HEK293 (cell line): ENCODE measurements around the gene GLIS1.

Experiments used
- CTCF ChIA-PET: fragments of 350-600 bp; formaldehyde crosslinking; extraction: SDS; loops from one replicate; lab custom pipeline; 2021; ENCODE audit warnings: antibody characterized with exemption; lab: Yijun Ruan, JAX
- POLR2A ChIA-PET: fragments of 300-600 bp; formaldehyde crosslinking; extraction: SDS; loops from one replicate; lab custom pipeline; 2020; ENCODE audit warnings: antibody characterized with exemption, inconsistent platforms; lab: Yijun Ruan, JAX
- H3K27ac ChIP-seq: fragments of 200-500 bp; sonication (Bioruptor generic); 2 replicates; pipeline ENCODE4 v1.5.1; 2014; ENCODE audit warnings: low read depth, low read length, control low read depth, inconsistent platforms; ENCODE audit errors: extremely low read depth
- H3K36me3 ChIP-seq, 2 experiments: fragments of 200-500 bp in 1 of 2; sonication (Bioruptor generic) in 1 of 2; 1 replicate in 1 of 2; 2 replicates in 1 of 2; pipeline ENCODE4 v1.5.1; 2014 to 2017; ENCODE audit warnings: inconsistent platforms in 2 of 2, low read length in 2 of 2; ENCODE audit not compliant: control insufficient read depth in 2 of 2, insufficient read depth in 1 of 2
- H3K4me1 ChIP-seq: fragments of 200-500 bp; sonication (Bioruptor generic); 2 replicates; pipeline ENCODE4 v1.5.1; 2014; ENCODE audit warnings: mild to moderate bottlenecking, low read length, inconsistent platforms; ENCODE audit not compliant: control insufficient read depth, insufficient read depth
- H3K4me3 ChIP-seq: 2 replicates; pipeline ENCODE4 v1.5.1; 2011; ENCODE audit warnings: low read depth, mild to moderate bottlenecking, control low read depth, low read length, moderate library complexity
- H3K9me3 ChIP-seq: fragments of 200-500 bp; sonication (Bioruptor generic); 2 replicates; pipeline ENCODE4 v1.5.1; 2014; ENCODE audit warnings: low read depth, low read length, inconsistent platforms; ENCODE audit not compliant: control insufficient read depth, insufficient read depth
- GLIS1 ChIP-seq: fragments of 450-650 bp; formaldehyde crosslinking; IDR thresholded peaks from 2 replicates; pipeline ENCODE4 v1.5.1; 2016; ENCODE audit warnings: missing biosample characterization, missing genetic modification characterization
- GLIS2 ChIP-seq: fragments of 450-650 bp; formaldehyde crosslinking; IDR thresholded peaks from 2 replicates; pipeline ENCODE4 v1.5.1; 2016; ENCODE audit warnings: missing biosample characterization, missing genetic modification characterization
- KLF1 ChIP-seq: fragments of 450-650 bp; formaldehyde crosslinking; IDR thresholded peaks from 2 replicates; pipeline ENCODE4 v1.5.1; 2016; ENCODE audit warnings: missing biosample characterization, missing genetic modification characterization
- MEIS1 ChIP-seq: sonication (generic); formaldehyde crosslinking; IDR thresholded peaks from 2 replicates; pipeline ENCODE4 v1.8.1; 2022; ENCODE audit warnings: missing genetic modification reagents, mild to moderate bottlenecking, borderline replicate concordance
- MZF1 ChIP-seq: fragments of 450-650 bp; formaldehyde crosslinking; IDR thresholded peaks from 2 replicates; pipeline ENCODE4 v1.5.1; 2017; ENCODE audit warnings: missing biosample characterization, missing genetic modification characterization, borderline replicate concordance
- REPIN1 ChIP-seq: fragments of 450-650 bp; formaldehyde crosslinking; IDR thresholded peaks from 2 replicates; pipeline ENCODE4 v1.5.1; 2017; ENCODE audit warnings: missing biosample characterization, missing genetic modification characterization, low read depth
- REST ChIP-seq: fragments of 450-650 bp; formaldehyde crosslinking; IDR thresholded peaks from 2 replicates; pipeline ENCODE4 v1.5.1; 2016; ENCODE audit warnings: missing biosample characterization, missing genetic modification characterization
- SETDB1 ChIP-seq: IDR thresholded peaks from one replicate; pipeline ENCODE4 v1.6.1; 2017; ENCODE audit warnings: mild to moderate bottlenecking, low read length, moderate library complexity, mixed read lengths; ENCODE audit not compliant: insufficient read length
- WT1 ChIP-seq: fragments of 450-650 bp; formaldehyde crosslinking; IDR thresholded peaks from 2 replicates; pipeline ENCODE4 v1.5.1; 2016; ENCODE audit warnings: missing biosample characterization, missing genetic modification characterization
- ZBTB8A ChIP-seq: fragments of 450-650 bp; formaldehyde crosslinking; IDR thresholded peaks from 2 replicates; pipeline ENCODE4 v1.5.1; 2016; ENCODE audit warnings: missing biosample characterization, missing genetic modification characterization
- ZFP3 ChIP-seq: fragments of 450-650 bp; formaldehyde crosslinking; IDR thresholded peaks from 2 replicates; pipeline ENCODE4 v1.5.1; 2016; ENCODE audit warnings: low read depth, missing biosample characterization, missing genetic modification characterization
- ZFP37 ChIP-seq: fragments of 450-650 bp; formaldehyde crosslinking; IDR thresholded peaks from 2 replicates; pipeline ENCODE4 v1.5.1; 2016; ENCODE audit warnings: missing biosample characterization, missing genetic modification characterization
- ZFP41 ChIP-seq: fragments of 450-650 bp; formaldehyde crosslinking; IDR thresholded peaks from 2 replicates; pipeline ENCODE4 v1.5.1; 2016; ENCODE audit warnings: missing biosample characterization, missing genetic modification characterization, borderline replicate concordance
- ZIC2 ChIP-seq: fragments of 450-650 bp; formaldehyde crosslinking; IDR thresholded peaks from 2 replicates; pipeline ENCODE4 v1.5.1; 2016; ENCODE audit warnings: missing biosample characterization, missing genetic modification characterization
- ZNF10 ChIP-seq: fragments of 450-650 bp; formaldehyde crosslinking; IDR thresholded peaks from 2 replicates; pipeline ENCODE4 v1.5.1; 2017; ENCODE audit warnings: missing biosample characterization, missing genetic modification characterization
- ZNF138 ChIP-seq: fragments of 450-650 bp; formaldehyde crosslinking; IDR thresholded peaks from 2 replicates; pipeline ENCODE4 v1.5.1; 2016; ENCODE audit warnings: missing biosample characterization, missing genetic modification characterization, borderline replicate concordance
- ZNF174 ChIP-seq: fragments of 450-650 bp; formaldehyde crosslinking; IDR thresholded peaks from 2 replicates; pipeline ENCODE4 v1.5.0; 2017; ENCODE audit warnings: missing biosample characterization, mild to moderate bottlenecking, missing genetic modification characterization
- ZNF175 ChIP-seq: fragments of 450-650 bp; formaldehyde crosslinking; IDR thresholded peaks from 2 replicates; pipeline ENCODE4 v1.5.1; 2016; ENCODE audit warnings: missing biosample characterization, missing genetic modification characterization
- ZNF184 ChIP-seq: fragments of 450-650 bp; IDR thresholded peaks from 2 replicates; pipeline ENCODE4 v1.5.1; 2018; ENCODE audit warnings: missing biosample characterization, mild to moderate bottlenecking, missing genetic modification characterization
- ZNF211 ChIP-seq: fragments of 450-650 bp; formaldehyde crosslinking; IDR thresholded peaks from 2 replicates; pipeline ENCODE4 v1.5.1; 2016; ENCODE audit warnings: low read depth, missing biosample characterization, missing genetic modification characterization
- ZNF214 ChIP-seq: fragments of 450-650 bp; formaldehyde crosslinking; IDR thresholded peaks from 2 replicates; pipeline ENCODE4 v1.5.1; 2017; ENCODE audit warnings: missing biosample characterization, mild to moderate bottlenecking, missing genetic modification characterization, borderline replicate concordance
- ZNF221 ChIP-seq: fragments of 450-650 bp; formaldehyde crosslinking; IDR thresholded peaks from 2 replicates; pipeline ENCODE4 v1.5.1; 2017; ENCODE audit warnings: missing biosample characterization, missing genetic modification characterization, borderline replicate concordance
- ZNF23 ChIP-seq: fragments of 450-650 bp; formaldehyde crosslinking; IDR thresholded peaks from 2 replicates; pipeline ENCODE4 v1.5.1; 2016; ENCODE audit warnings: missing biosample characterization, missing genetic modification characterization, borderline replicate concordance
- ZNF248 ChIP-seq: fragments of 450-650 bp; formaldehyde crosslinking; IDR thresholded peaks from 2 replicates; pipeline ENCODE4 v1.5.1; 2017; ENCODE audit warnings: missing biosample characterization, missing genetic modification characterization
- ZNF335 ChIP-seq: fragments of 450-650 bp; formaldehyde crosslinking; conservative IDR thresholded peaks from 2 replicates; pipeline ENCODE4 v1.5.1; 2016; ENCODE audit warnings: missing biosample characterization, missing genetic modification characterization
- ZNF423 ChIP-seq: fragments of 450-650 bp; formaldehyde crosslinking; IDR thresholded peaks from 2 replicates; pipeline ENCODE4 v1.5.1; 2016; ENCODE audit warnings: missing biosample characterization, missing genetic modification characterization
- ZNF560 ChIP-seq: fragments of 450-650 bp; formaldehyde crosslinking; IDR thresholded peaks from 2 replicates; pipeline ENCODE4 v1.5.1; 2017; ENCODE audit warnings: missing biosample characterization, missing genetic modification characterization, borderline replicate concordance
- ZNF596 ChIP-seq: fragments of 450-650 bp; IDR thresholded peaks from 2 replicates; pipeline ENCODE4 v1.5.0; 2018; ENCODE audit warnings: missing biosample characterization, mild to moderate bottlenecking, missing genetic modification characterization, moderate library complexity
- ZNF610 ChIP-seq: fragments of 450-650 bp; formaldehyde crosslinking; IDR thresholded peaks from 2 replicates; pipeline ENCODE4 v1.5.1; 2016; ENCODE audit warnings: missing biosample characterization, missing genetic modification characterization, borderline replicate concordance
- ZNF670 ChIP-seq: fragments of 450-650 bp; formaldehyde crosslinking; IDR thresholded peaks from 2 replicates; pipeline ENCODE4 v1.5.1; 2016; ENCODE audit warnings: missing biosample characterization, missing genetic modification characterization, low read depth
- ZNF701 ChIP-seq: fragments of 450-650 bp; formaldehyde crosslinking; IDR thresholded peaks from 2 replicates; pipeline ENCODE4 v1.5.1; 2016; ENCODE audit warnings: missing biosample characterization, missing genetic modification characterization
- ZNF837 ChIP-seq: fragments of 450-650 bp; formaldehyde crosslinking; IDR thresholded peaks from 2 replicates; pipeline ENCODE4 v1.5.1; 2016; ENCODE audit warnings: missing biosample characterization, missing genetic modification characterization
- ZNF843 ChIP-seq: fragments of 450-650 bp; formaldehyde crosslinking; IDR thresholded peaks from 2 replicates; pipeline ENCODE4 v1.5.1; 2016; ENCODE audit warnings: missing biosample characterization, missing genetic modification characterization
- TF ChIP-seq, protein P1 (sequence below): fragments of 450-650 bp; formaldehyde crosslinking; IDR thresholded peaks from 2 replicates; pipeline ENCODE4 v1.5.1; 2016; ENCODE audit warnings: missing biosample characterization, missing genetic modification characterization

Gene GLIS1

GRCh38 chr1:53769184-53769583, 30.2 kb upstream of the GLIS1 start:
- no peaks in the 10 kb centered on the region for H3K9me3 ChIP-seq
- TF ChIP-seq ZNF560 (tag by site-specific recombination) (no peak), ZNF610 (tag by site-specific recombination) (no peak), ZNF211 (tag by site-specific recombination) (no peak), WT1 (no peak), ZNF248 (tag by site-specific recombination) (no peak), ZNF184 (tag by site-specific recombination) (no peak), REPIN1 (tag by site-specific recombination) (no peak)
- peaks cover 18 to 63% of the 10 kb centered on the region in 2 experiments for H3K36me3 ChIP-seq
- CTCF ChIA-PET, result interaction anchor here (1.1 kb wide), 1 partner anchor 15 kb away, joined by 5 read pairs; no protein-coding TSS in a partner anchor
- POLR2A ChIA-PET, result no interaction called here
- H3K4me1 ChIP-seq, result no peaks in the 10 kb centered on the region
- H3K4me3 ChIP-seq, result no peak overlapping the region
- no peak overlapping the region for H3K27ac ChIP-seq

DNA sequence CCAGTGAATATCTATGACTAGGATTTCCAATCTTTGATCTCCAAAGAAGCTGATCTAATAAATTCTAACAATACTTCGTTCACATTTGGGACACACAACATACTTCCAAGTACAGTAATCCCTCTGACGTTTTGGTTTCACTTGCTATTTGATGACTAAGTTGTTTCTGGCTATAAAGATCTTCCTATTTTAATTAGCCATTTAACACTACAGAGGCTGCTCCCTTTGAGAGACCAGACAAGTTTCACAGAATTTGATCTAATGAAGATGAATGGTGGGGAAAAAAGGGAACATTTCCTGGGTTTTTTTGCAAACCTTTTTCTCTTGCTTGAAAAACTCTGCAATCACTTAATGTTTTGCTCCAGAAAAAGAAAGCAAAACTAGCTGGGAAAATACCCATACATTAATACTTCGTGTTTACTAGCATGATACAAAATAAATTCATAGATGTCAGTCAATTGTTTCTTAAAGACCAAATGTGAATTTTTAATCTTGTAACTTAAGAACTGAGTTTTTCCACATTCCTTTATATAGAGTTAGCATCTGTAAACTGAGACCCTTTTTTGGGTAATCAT, 28.0 kb upstream of the GLIS1 start:
- H3K27ac ChIP-seq, result no peak overlapping the region

GRCh38 chr1:53766194-53766742, 27.3 kb upstream of the GLIS1 start:
- H3K36me3 ChIP-seq, result peaks cover 14 to 44% of the 10 kb centered on the region in 2 experiments
- no peaks in the 10 kb centered on the region for H3K9me3 ChIP-seq
- ChIA-PET POLR2A (no interaction called here), CTCF (interaction anchor here (0.5 to 2.3 kb wide), 4 partner anchors 9 to 45 kb away, joined by 3 to 7 read pairs (median 4); no protein-coding TSS in a partner anchor)
- H3K4me3 ChIP-seq, result no peak overlapping the region
- no peak overlapping the region for H3K27ac ChIP-seq
- H3K4me1 ChIP-seq, result no peaks in the 10 kb centered on the region
- TF ChIP-seq ZNF837 (tag by site-specific recombination) (no peak), ZNF174 (tag by site-specific recombination) (no peak), GLIS1 (tag by site-specific recombination) (no peak), ZNF175 (no peak), ZNF23 (no peak), SETDB1 (no peak), ZNF10 (tag by site-specific recombination) (no peak), ZFP3 (tag by site-specific recombination) (no peak), REST (tag by site-specific recombination) (no peak), GLIS2 (tag by site-specific recombination) (no peak), ZIC2 (tag by site-specific recombination) (no peak), ZFP37 (no peak), ZNF221 (tag by site-specific recombination) (no peak), ZNF214 (no peak), ZNF423 (no peak)

More for the DNA sequence above, 28.0 kb upstream of the GLIS1 start:
- Histone ChIP-seq H3K9me3 (no peaks in the 10 kb centered on the region), H3K4me1 (no peaks in the 10 kb centered on the region), H3K36me3 (peaks cover 14 to 50% of the 10 kb centered on the region in 2 experiments), H3K4me3 (no peak overlapping the region)
- ChIA-PET POLR2A (no interaction called here), CTCF (interaction anchor here (0.7 to 2.3 kb wide), 6 partner anchors 8 to 1255 kb away, joined by 3 to 7 read pairs (median 4); no protein-coding TSS in a partner anchor)
- TF ChIP-seq ZNF248 (tag by site-specific recombination), result no peak
- TF ChIP-seq ZNF670 (tag by site-specific recombination), result no peak
- TF ChIP-seq ZFP41 (tag by site-specific recombination), result no peak
- TF ChIP-seq KLF1 (tag by site-specific recombination), result no peak
- no peak for TF ChIP-seq ZNF221 (tag by site-specific recombination)
- no peak for TF ChIP-seq ZNF843 (tag by site-specific recombination)
- no peak for TF ChIP-seq ZBTB8A (tag by site-specific recombination)
- TF ChIP-seq ZNF214, result no peak
- TF ChIP-seq ZNF837 (tag by site-specific recombination), result no peak
- TF ChIP-seq ZNF596 (tag by site-specific recombination), result no peak
- TF ChIP-seq MEIS1 (CRISPR knock-in tag), result no peak
- no peak for TF ChIP-seq MZF1 (tag by site-specific recombination)
- no peak for TF ChIP-seq ZNF138 (tag by site-specific recombination)
- TF ChIP-seq, protein P1, sequence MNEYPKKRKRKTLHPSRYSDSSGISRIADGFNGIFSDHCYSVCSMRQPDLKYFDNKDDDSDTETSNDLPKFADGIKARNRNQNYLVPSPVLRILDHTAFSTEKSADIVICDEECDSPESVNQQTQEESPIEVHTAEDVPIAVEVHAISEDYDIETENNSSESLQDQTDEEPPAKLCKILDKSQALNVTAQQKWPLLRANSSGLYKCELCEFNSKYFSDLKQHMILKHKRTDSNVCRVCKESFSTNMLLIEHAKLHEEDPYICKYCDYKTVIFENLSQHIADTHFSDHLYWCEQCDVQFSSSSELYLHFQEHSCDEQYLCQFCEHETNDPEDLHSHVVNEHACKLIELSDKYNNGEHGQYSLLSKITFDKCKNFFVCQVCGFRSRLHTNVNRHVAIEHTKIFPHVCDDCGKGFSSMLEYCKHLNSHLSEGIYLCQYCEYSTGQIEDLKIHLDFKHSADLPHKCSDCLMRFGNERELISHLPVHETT (tag by site-specific recombination), result no peak
- TF ChIP-seq ZNF701 (tag by site-specific recombination), result no peak
- no peak for TF ChIP-seq ZNF335
